B cell (primary cell): ENCODE data around the gene RPL35. TPM values are rescaled to one million over a fixed set of nuclear protein-coding genes. Genes with fewer than 3 reads are reported as not detected.

Experiments
- ATAC-seq: fragments of 200-7000 bp; cut with Tn5 transposase; one replicate; pipeline ENCODE4 v1.10.0; 2021; ENCODE audit warnings: low read depth, mild to moderate bottlenecking, moderate number of reproducible peaks, moderate library complexity
- CTCF ChIA-PET: fragments of 350-600 bp; sonication (Branson Sonifier 250); formaldehyde crosslinking; loops from one replicate; lab custom pipeline; 2021; ENCODE audit warnings: antibody characterized with exemption, inconsistent platforms; lab: Charles Lee
- POLR2A ChIA-PET: fragments of 350-600 bp; sonication (Branson Sonifier 250); formaldehyde crosslinking; loops from one replicate; lab custom pipeline; 2021; ENCODE audit warnings: antibody characterized with exemption; lab: Charles Lee
- DNase-seq: peaks from one replicate; pipeline ENCODE4 v3.0.0; 2013
- H2AFZ ChIP-seq: 2 replicates; pipeline ENCODE4 v1.6.1; 2012; ENCODE audit warnings: mild to moderate bottlenecking, low read depth, low read length; ENCODE audit not compliant: insufficient read depth, poor library complexity, severe bottlenecking
- H3K27ac ChIP-seq, 2 donors: 1 replicate in 1 of 2; 2 replicates in 1 of 2; pipeline ENCODE4 v1.5.1; 2012 to 2013; ENCODE audit warnings: low read length in 2 of 2, mild to moderate bottlenecking in 2 of 2, moderate library complexity in 1 of 2
- H3K27me3 ChIP-seq, 4 experiments: fragments of 200-600 bp in 1 of 4; sonication (generic) in 1 of 4; replicated peaks in 1 of 4; 1 replicate in 2 of 4; 2 replicates in 2 of 4; pipeline versions ENCODE4 v1.6.1 to v1.7.0; 2013 to 2016; ENCODE audit warnings: low read length in 3 of 4, mild to moderate bottlenecking in 2 of 4, mixed read lengths in 1 of 4, moderate library complexity in 1 of 4; ENCODE audit not compliant: insufficient read depth in 4 of 4, control insufficient read depth in 3 of 4; ENCODE audit errors: control extremely low read depth in 1 of 4
- H3K36me3 ChIP-seq, 2 experiments: replicated peaks in 1 of 2; 1 replicate in 1 of 2; 2 replicates in 1 of 2; pipeline versions ENCODE4 v1.6.1 to v1.7.1; 2013; ENCODE audit warnings: low read length in 1 of 2; ENCODE audit not compliant: insufficient read depth in 2 of 2, control insufficient read depth in 1 of 2; ENCODE audit errors: control extremely low read depth in 1 of 2, extremely low read depth in 1 of 2
- H3K4me1 ChIP-seq, 2 donors: fragments of 200-600 bp in 1 of 2; sonication (generic) in 1 of 2; 1 replicate in 1 of 2; 2 replicates in 1 of 2; pipeline versions ENCODE4 v1.5.1 to v1.6.1; 2013 to 2017; ENCODE audit warnings: low read length in 2 of 2; ENCODE audit not compliant: control insufficient read depth in 2 of 2, insufficient read depth in 2 of 2
- H3K4me2 ChIP-seq: replicated peaks from 2 replicates; pipeline ENCODE3; 2012; ENCODE audit warnings: mild to moderate bottlenecking, low read depth, low read length; ENCODE audit not compliant: poor library complexity, severe bottlenecking
- H3K4me3 ChIP-seq, 5 experiments: fragments of 200-600 bp in 1 of 5; sonication (generic) in 1 of 5; 1 replicate in 3 of 5; 2 replicates in 2 of 5; pipeline versions ENCODE4 v1.5.1 to v1.7.0; 2011 to 2016; ENCODE audit warnings: low read length in 4 of 5, mild to moderate bottlenecking in 4 of 5, low read depth in 2 of 5, control low read depth in 1 of 5, moderate library complexity in 1 of 5; ENCODE audit not compliant: insufficient read depth in 1 of 5; ENCODE audit errors: control extremely low read depth in 1 of 5, extremely low read depth in 1 of 5
- H3K79me2 ChIP-seq: fragments of 200-600 bp; sonication (generic); one replicate; pipeline ENCODE4 v1.6.0; 2016; ENCODE audit warnings: low read length; ENCODE audit not compliant: control insufficient read depth, insufficient read depth
- H3K9ac ChIP-seq: fragments of 200-600 bp; sonication (generic); 2 replicates; pipeline ENCODE4 v1.6.1; 2017; ENCODE audit warnings: mild to moderate bottlenecking, low read length, moderate library complexity
- H3K9me3 ChIP-seq, 3 donors: one replicate each; pipeline versions ENCODE4 v1.6.1 to v1.7.1; 2013; ENCODE audit warnings: low read length in 2 of 3; ENCODE audit not compliant: control insufficient read depth in 2 of 3, insufficient read depth in 1 of 3; ENCODE audit errors: control extremely low read depth in 1 of 3
- H4K20me1 ChIP-seq: 2 replicates; pipeline ENCODE4 v1.6.0; 2012; ENCODE audit warnings: mild to moderate bottlenecking, low read length; ENCODE audit not compliant: insufficient read depth, control insufficient read depth, poor library complexity, severe bottlenecking
- H3K27ac Mint-ChIP-seq: one replicate; pipeline ENCODE4 v1.8.0; 2021; ENCODE audit warnings: mixed read lengths
- H3K27me3 Mint-ChIP-seq: one replicate; pipeline ENCODE4 v1.8.0; 2021; ENCODE audit warnings: mixed read lengths
- H3K4me1 Mint-ChIP-seq: one replicate; pipeline ENCODE4 v1.8.0; 2021; ENCODE audit warnings: mixed read lengths
- H3K4me3 Mint-ChIP-seq: one replicate; pipeline ENCODE4 v1.8.0; 2021; ENCODE audit warnings: mixed read lengths
- H3K9me3 Mint-ChIP-seq: one replicate; pipeline ENCODE4 v1.8.0; 2022; ENCODE audit warnings: mixed read lengths; ENCODE audit not compliant: insufficient read depth
- EZH2 ChIP-seq: IDR thresholded peaks from 2 replicates; pipeline ENCODE4 v1.6.1; 2012; ENCODE audit warnings: borderline replicate concordance, low read depth, mild to moderate bottlenecking, moderate library complexity, low read length; ENCODE audit not compliant: insufficient read depth, poor library complexity, severe bottlenecking
- WGBS: methylation state at CpG from one replicate; pipeline ENCODE4 v1.1.5; 2013; ENCODE audit warnings: missing lambda C conversion rate; ENCODE audit not compliant: insufficient coverage; 5-methylcytosine and 5-hydroxymethylcytosine counted together
- intact Hi-C: fragments of 100-400 bp; cut with micrococcal nuclease; formaldehyde crosslinking; loops from one replicate; pipeline ENCODE4 v1.10.0; 2022
- polyA plus RNA-seq: library from polyadenylated mRNA; depleted of rRNA; stranded (reverse); fragments of >200 nt; gene quantifications from 2 replicates; pipeline ENCODE4 v1.2.3, GENCODE V29; 2012
- total RNA-seq, 2 donors: library from RNA; stranded (reverse); fragments of 120-200 nt in 1 of 2; gene quantifications; 1 replicate in 1 of 2; 2 replicates in 1 of 2; pipeline versions ENCODE4 v1.2.3 to v1.2.4, GENCODE V29; 2013 to 2022
- TF ChIP-seq, protein P1 (sequence below): fragments of 200-600 bp; IDR thresholded peaks from one replicate; pipeline ENCODE4 v1.8.0; 2022; ENCODE audit warnings: antibody characterized with exemption, mild to moderate bottlenecking

Gene RPL35
- total and polyA plus RNA-seq, 2 donors (not counting 1 experiment from before 2014, with no cell fraction given), result 1,609 to 3,858 TPM

DNA sequence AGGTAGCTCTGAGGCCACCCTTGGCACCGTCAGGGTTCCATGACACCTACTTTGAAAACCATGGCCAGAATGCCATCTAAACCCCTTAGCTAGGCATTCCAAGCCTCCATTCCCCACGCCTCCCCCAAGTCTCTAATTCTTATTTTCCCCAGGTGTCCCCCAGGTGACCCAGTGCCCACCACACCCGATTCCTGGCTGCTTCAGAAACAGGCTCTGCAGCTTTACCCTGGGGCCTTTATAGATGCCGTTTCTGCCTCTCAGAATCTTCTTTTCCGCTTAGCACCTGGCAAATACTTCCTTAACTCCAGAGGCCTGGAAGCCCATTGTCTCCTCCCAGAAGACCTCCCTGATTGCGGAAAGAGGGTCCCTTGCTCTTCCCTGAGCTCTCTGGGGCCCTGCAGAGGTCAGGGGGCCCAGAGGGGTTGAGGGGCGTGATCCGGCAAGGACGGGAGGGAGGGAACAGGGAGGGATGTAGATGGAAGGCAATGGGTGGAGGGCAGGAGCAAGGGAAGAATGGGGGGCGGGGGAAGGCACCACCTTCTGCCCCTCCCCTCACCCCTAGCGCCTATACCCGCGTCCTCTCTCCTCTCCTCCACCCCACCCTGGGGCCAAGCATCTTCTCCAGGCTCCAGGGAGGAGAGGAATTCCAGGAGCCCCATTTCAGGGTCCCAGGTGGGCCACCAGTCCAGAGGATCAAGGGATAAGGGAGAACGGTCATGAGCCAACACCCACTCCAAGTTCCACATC is 20.5 kb downstream of the RPL35 start:
- no peak for DNase-seq
- intact Hi-C loops, result no loop called here
- H3K9me3 Mint-ChIP-seq, result no peaks in the 10 kb centered on the region

More for the DNA sequence above, 20.5 kb downstream of the RPL35 start:
- Histone ChIP-seq H2AFZ (no peak overlapping the region), H3K9me3 (no peaks in the 10 kb centered on the region), H4K20me1 (no peaks in the 10 kb centered on the region), H3K79me2 (no peaks in the 10 kb centered on the region), H3K27me3 (peaks cover 0 to 6% (median 0%) of the 10 kb centered on the region in 4 experiments), H3K4me2 (no peak overlapping the region), H3K9ac (no peak overlapping the region), H3K36me3 (no peaks in the 10 kb centered on the region), H3K4me1 (no peaks in the 10 kb centered on the region), H3K4me3 (no peak overlapping the region), H3K27ac (no peak overlapping the region)
- H3K27ac Mint-ChIP-seq, result no peak overlapping the region
- no peaks in the 10 kb centered on the region for H3K4me1 Mint-ChIP-seq
- no peak for ATAC-seq
- H3K27me3 Mint-ChIP-seq, result peaks cover 8% of the 10 kb centered on the region
- no peak overlapping the region for H3K4me3 Mint-ChIP-seq
- ChIA-PET CTCF (interaction anchor here (0.7 to 4.0 kb wide), 6 partner anchors 12 to 224 kb away, joined by 3 to 29 read pairs (median 4); partner anchors contain the start of genes NR6A1 and WDR38), POLR2A (no interaction called here)
- WGBS, result 94% methylated on average over 6 of the region's 14 CpGs
- TF ChIP-seq, protein P1, sequence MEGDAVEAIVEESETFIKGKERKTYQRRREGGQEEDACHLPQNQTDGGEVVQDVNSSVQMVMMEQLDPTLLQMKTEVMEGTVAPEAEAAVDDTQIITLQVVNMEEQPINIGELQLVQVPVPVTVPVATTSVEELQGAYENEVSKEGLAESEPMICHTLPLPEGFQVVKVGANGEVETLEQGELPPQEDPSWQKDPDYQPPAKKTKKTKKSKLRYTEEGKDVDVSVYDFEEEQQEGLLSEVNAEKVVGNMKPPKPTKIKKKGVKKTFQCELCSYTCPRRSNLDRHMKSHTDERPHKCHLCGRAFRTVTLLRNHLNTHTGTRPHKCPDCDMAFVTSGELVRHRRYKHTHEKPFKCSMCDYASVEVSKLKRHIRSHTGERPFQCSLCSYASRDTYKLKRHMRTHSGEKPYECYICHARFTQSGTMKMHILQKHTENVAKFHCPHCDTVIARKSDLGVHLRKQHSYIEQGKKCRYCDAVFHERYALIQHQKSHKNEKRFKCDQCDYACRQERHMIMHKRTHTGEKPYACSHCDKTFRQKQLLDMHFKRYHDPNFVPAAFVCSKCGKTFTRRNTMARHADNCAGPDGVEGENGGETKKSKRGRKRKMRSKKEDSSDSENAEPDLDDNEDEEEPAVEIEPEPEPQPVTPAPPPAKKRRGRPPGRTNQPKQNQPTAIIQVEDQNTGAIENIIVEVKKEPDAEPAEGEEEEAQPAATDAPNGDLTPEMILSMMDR, result no peak
- TF ChIP-seq EZH2, result no peak
